Cardiac muscle cell (in vitro differentiated cells and primary cell): ENCODE measurements around the gene CLPTM1L. TPM values are rescaled to one million over a fixed set of nuclear protein-coding genes. Genes with fewer than 3 reads are reported as not detected.

Experiments used
- DNase-seq, 2 donors: peaks; one replicate each; pipeline versions ENCODE4 v3.0.0 to v3.0.0-alpha.2; 2010 to 2017; ENCODE audit warnings: low read depth in 1 of 2, low spot score in 1 of 2
- H3K27ac ChIP-seq: fragments of 200-600 bp; sonication (generic); 2 replicates; pipeline ENCODE4 v1.5.1; 2016
- H3K27me3 ChIP-seq: fragments of 200-600 bp; sonication (generic); 2 replicates; pipeline ENCODE4 v1.6.0; 2016; ENCODE audit warnings: control low read depth
- H3K36me3 ChIP-seq: fragments of 200-600 bp; sonication (generic); 2 replicates; pipeline ENCODE4 v1.5.1; 2016; ENCODE audit warnings: control low read depth
- H3K4me1 ChIP-seq: fragments of 200-600 bp; sonication (generic); 2 replicates; pipeline ENCODE4 v1.8.1; 2017; ENCODE audit warnings: low read depth, mild to moderate bottlenecking, mixed run types
- H3K4me3 ChIP-seq: fragments of 200-600 bp; sonication (generic); 2 replicates; pipeline ENCODE4 v1.5.1; 2016; ENCODE audit warnings: mild to moderate bottlenecking
- H3K9me3 ChIP-seq: fragments of 200-600 bp; sonication (generic); 2 replicates; pipeline ENCODE4 v1.5.1; 2017; ENCODE audit warnings: low read depth, mild to moderate bottlenecking, control low read depth
- CTCF ChIP-seq: IDR thresholded peaks from 2 replicates; pipeline ENCODE4 v1.5.1; 2012; ENCODE audit warnings: low read depth, mild to moderate bottlenecking, low read length
- polyA plus RNA-seq: library from polyadenylated mRNA; unstranded; fragments of >200 nt; fragmentation: Nextera tagmentation; extraction: Ambion mirVana; gene quantifications from 2 replicates; pipeline ENCODE4 v1.2.1, GENCODE V29; 2016
- total RNA-seq: library from RNA; depleted of rRNA; stranded (reverse); fragments of >200 nt; gene quantifications from 2 replicates; pipeline ENCODE4 v1.2.3, GENCODE V29; 2016

Gene CLPTM1L
- total and polyA plus RNA-seq, 2 experiments from 2014 or later, result 78.4 to 154 TPM

GRCh38 chr5:1311439-1312055 lies 33.4 kb downstream of the CLPTM1L start:
- no peak for TF ChIP-seq CTCF
- H3K4me3 ChIP-seq, result no peak overlapping the region
- no peaks in the 10 kb centered on the region for H3K36me3 ChIP-seq
- H3K27me3 ChIP-seq, result no peaks in the 10 kb centered on the region
- H3K9me3 ChIP-seq, result no peaks in the 10 kb centered on the region
- H3K4me1 ChIP-seq, result no peaks in the 10 kb centered on the region
- no peak for DNase-seq
- no peak overlapping the region for H3K27ac ChIP-seq

- H3K27me3 ChIP-seq, result no peaks in the 10 kb centered on the region
- H3K4me3 ChIP-seq, result no peak overlapping the region
- no peaks in the 10 kb centered on the region for H3K4me1 ChIP-seq
- TF ChIP-seq CTCF, result no peak
- H3K36me3 ChIP-seq, result no peaks in the 10 kb centered on the region
- DNase-seq, result no peak
- no peak overlapping the region for H3K27ac ChIP-seq
- no peaks in the 10 kb centered on the region for H3K9me3 ChIP-seq
Observed at GRCh38 chr5:1310118-1310517, 34.8 kb downstream of the CLPTM1L start.

GRCh38 chr5:1304033-1304432 lies 40.9 kb downstream of the CLPTM1L start:
- no peaks in the 10 kb centered on the region for H3K9me3 ChIP-seq
- H3K36me3 ChIP-seq, result no peaks in the 10 kb centered on the region
- H3K4me1 ChIP-seq, result no peaks in the 10 kb centered on the region
- peaks cover 4% of the 10 kb centered on the region for H3K27me3 ChIP-seq
- H3K4me3 ChIP-seq, result no peak overlapping the region
- H3K27ac ChIP-seq, result no peak overlapping the region
- no peak for DNase-seq
- no peak for TF ChIP-seq CTCF

GRCh38 chr5:1302258-1302657 lies 42.6 kb downstream of the CLPTM1L start:
- no peak for DNase-seq
- no peaks in the 10 kb centered on the region for H3K36me3 ChIP-seq
- no peak for TF ChIP-seq CTCF
- H3K9me3 ChIP-seq, result no peaks in the 10 kb centered on the region
- no peak overlapping the region for H3K4me3 ChIP-seq
- no peaks in the 10 kb centered on the region for H3K4me1 ChIP-seq
- H3K27ac ChIP-seq, result no peak overlapping the region
- H3K27me3 ChIP-seq, result peaks cover 6% of the 10 kb centered on the region

GRCh38 chr5:1300581-1301083 lies 44.3 kb downstream of the CLPTM1L start:
- H3K9me3 ChIP-seq, result no peaks in the 10 kb centered on the region
- no peaks in the 10 kb centered on the region for H3K4me1 ChIP-seq
- TF ChIP-seq CTCF, result no peak
- H3K27ac ChIP-seq, result no peak overlapping the region
- H3K27me3 ChIP-seq, result peaks cover 22% of the 10 kb centered on the region
- no peaks in the 10 kb centered on the region for H3K36me3 ChIP-seq
- no peak for DNase-seq
- H3K4me3 ChIP-seq, result no peak overlapping the region

GRCh38 chr5:1299961-1300360 lies 44.9 kb downstream of the CLPTM1L start:
- Histone ChIP-seq H3K36me3 (no peaks in the 10 kb centered on the region), H3K27ac (no peak overlapping the region), H3K27me3 (peaks cover 29% of the 10 kb centered on the region), H3K4me1 (no peaks in the 10 kb centered on the region), H3K9me3 (no peaks in the 10 kb centered on the region), H3K4me3 (no peak overlapping the region)
- no peak for TF ChIP-seq CTCF
- no peak for DNase-seq
